ENCODE measurements around the gene MRPL36. TPM values are rescaled to one million over a fixed set of nuclear protein-coding genes. Genes with fewer than 3 reads are reported as not detected.
A peak's percentile ranks its signal among the peaks of the same experiment; 100 is the strongest.

The MRPL36 gene
- total RNA-seq, 1 experiment from 2014 or later: 116 TPM

GRCh38 chr5:1776831-1777230 is 22.8 kb downstream of the MRPL36 start:
- Histone ChIP-seq H2AFZ (ENCODE audit: low read length) (no peak overlapping the region), H3K9me2 (replicated peaks; ENCODE audit: low read length) (no peaks in the 10 kb centered on the region), H3K27ac (ENCODE audit: low read length) (no peak overlapping the region), H3K9me3 (ENCODE audit: low read length) (no peaks in the 10 kb centered on the region), H4K20me1 (ENCODE audit: low read length) (no peaks in the 10 kb centered on the region), H3K36me3 (ENCODE audit: low read depth, low read length) (no peaks in the 10 kb centered on the region), H3K27me3 (ENCODE audit: low read length) (no peaks in the 10 kb centered on the region), H3K9ac (ENCODE audit: low read length) (no peak overlapping the region), H3K79me2 (ENCODE audit: low read length) (no peaks in the 10 kb centered on the region), H3K4me2 (ENCODE audit: low read length) (no peak overlapping the region), H3F3A (ENCODE audit: low read length, unreplicated experiment) (no peaks in the 10 kb centered on the region), H3K4me1 (ENCODE audit: insufficient read depth, low read length) (no peaks in the 10 kb centered on the region), H3K4me3 (ENCODE audit: low read length) (no peak overlapping the region)
- CTCF ChIA-PET: no interaction called here
- BruUV-seq (replicated peaks): no TSS peak
- no peak for ATAC-seq
- intact Hi-C loops (cut with micrococcal nuclease): no loop called here
- POLR2A ChIA-PET (ENCODE audit: unreplicated experiment): no interaction called here
- DNase-seq: no peak
- TF ChIP-seq EZH2 (IDR thresholded peaks at IDR 0.05; ENCODE audit: low read length, unreplicated experiment) (no peak), EZH2phosphoT487 (IDR thresholded peaks at IDR 0.05; ENCODE audit: borderline replicate concordance, low read length) (no peak), CTCF (conservative IDR thresholded peaks at IDR 0.05; ENCODE audit: low read depth, low read length) (no peak)

- H2AFZ ChIP-seq (ENCODE audit: low read length): peak overlapping the region; percentile 49
- DNase-seq: peak; percentile 67
- no TSS peak for BruUV-seq (replicated peaks)
- no peaks in the 10 kb centered on the region for H3K4me1 ChIP-seq (ENCODE audit: insufficient read depth, low read length)
- H3K27ac ChIP-seq (ENCODE audit: low read length): no peak overlapping the region
- H3K4me2 ChIP-seq (ENCODE audit: low read length): peak overlapping the region; percentile 26
- intact Hi-C loops (cut with micrococcal nuclease): loop anchor here (2.0 to 5.0 kb wide), 2 partner anchors 28 to 265 kb away; partner anchors contain the start of gene NDUFS6
- H4K20me1 ChIP-seq (ENCODE audit: low read length): no peaks in the 10 kb centered on the region
- H3F3A ChIP-seq (ENCODE audit: low read length, unreplicated experiment): no peaks in the 10 kb centered on the region
- H3K9me3 ChIP-seq (ENCODE audit: low read length): no peaks in the 10 kb centered on the region
- peak; percentile 68 for TF ChIP-seq CTCF (conservative IDR thresholded peaks at IDR 0.05; ENCODE audit: low read depth, low read length)
- TF ChIP-seq EZH2 (IDR thresholded peaks at IDR 0.05; ENCODE audit: low read length, unreplicated experiment): no peak
- no peak for TF ChIP-seq EZH2phosphoT487 (IDR thresholded peaks at IDR 0.05; ENCODE audit: borderline replicate concordance, low read length)
- no peak overlapping the region for H3K4me3 ChIP-seq (ENCODE audit: low read length)
- POLR2A ChIA-PET (ENCODE audit: unreplicated experiment): no interaction called here
- CTCF ChIA-PET: interaction anchor here (0.6 to 1.0 kb wide), 2 partner anchors 9 to 27 kb away, joined by 3 to 7 read pairs; partner anchors contain the start of gene MRPL36
- H3K79me2 ChIP-seq (ENCODE audit: low read length): no peaks in the 10 kb centered on the region
- ATAC-seq: peak; percentile 98
- peaks cover 4% of the 10 kb centered on the region; the same call in 1 of the 2 replicates for H3K27me3 ChIP-seq (ENCODE audit: low read length)
- no peaks in the 10 kb centered on the region for H3K9me2 ChIP-seq (replicated peaks; ENCODE audit: low read length)
- no peak overlapping the region for H3K9ac ChIP-seq (ENCODE audit: low read length)
- H3K36me3 ChIP-seq (ENCODE audit: low read depth, low read length): no peaks in the 10 kb centered on the region
Observed at GRCh38 chr5:1772634-1773033, 27.0 kb downstream of the MRPL36 start.

GRCh38 chr5:1771149-1772065 is 28.2 kb downstream of the MRPL36 start:
- Histone ChIP-seq H2AFZ (ENCODE audit: low read length) (no peak overlapping the region), H3K4me1 (ENCODE audit: insufficient read depth, low read length) (no peaks in the 10 kb centered on the region), H3K79me2 (ENCODE audit: low read length) (no peaks in the 10 kb centered on the region), H3K27me3 (ENCODE audit: low read length) (peaks cover 14% of the 10 kb centered on the region; the same call in 1 of the 2 replicates), H3K4me2 (ENCODE audit: low read length) (no peak overlapping the region), H3K9me3 (ENCODE audit: low read length) (no peaks in the 10 kb centered on the region), H3K9ac (ENCODE audit: low read length) (no peak overlapping the region), H3K27ac (ENCODE audit: low read length) (no peak overlapping the region), H3F3A (ENCODE audit: low read length, unreplicated experiment) (no peaks in the 10 kb centered on the region), H4K20me1 (ENCODE audit: low read length) (no peaks in the 10 kb centered on the region), H3K4me3 (ENCODE audit: low read length) (no peak overlapping the region), H3K9me2 (replicated peaks; ENCODE audit: low read length) (no peaks in the 10 kb centered on the region), H3K36me3 (ENCODE audit: low read depth, low read length) (no peaks in the 10 kb centered on the region)
- no TSS peak for BruUV-seq (replicated peaks)
- DNase-seq (no peak), ATAC-seq (no peak)
- ChIA-PET CTCF (no interaction called here), POLR2A (ENCODE audit: unreplicated experiment) (no interaction called here)
- TF ChIP-seq EZH2phosphoT487 (IDR thresholded peaks at IDR 0.05; ENCODE audit: borderline replicate concordance, low read length) (no peak), EZH2 (IDR thresholded peaks at IDR 0.05; ENCODE audit: low read length, unreplicated experiment) (no peak), CTCF (conservative IDR thresholded peaks at IDR 0.05; ENCODE audit: low read depth, low read length) (no peak)
- intact Hi-C loops (cut with micrococcal nuclease): loop anchor here (2.0 to 5.0 kb wide), 2 partner anchors 29 to 266 kb away; partner anchors contain the start of gene NDUFS6
